Stimulated activated CD8-positive, alpha-beta memory T cell treated with anti-CD3 and anti-CD28 coated beads, Interleukin-4, amount 100 ng/mL, for 4 hours (primary cell): ENCODE data around the gene TEK.

Experiments
- DNase-seq, 2 donors: peaks; one replicate each; pipeline ENCODE4 v3.0.0-alpha.2; 2020; ENCODE audit warnings: low read depth in 2 of 2, low spot score in 1 of 2

Gene TEK

DNA sequence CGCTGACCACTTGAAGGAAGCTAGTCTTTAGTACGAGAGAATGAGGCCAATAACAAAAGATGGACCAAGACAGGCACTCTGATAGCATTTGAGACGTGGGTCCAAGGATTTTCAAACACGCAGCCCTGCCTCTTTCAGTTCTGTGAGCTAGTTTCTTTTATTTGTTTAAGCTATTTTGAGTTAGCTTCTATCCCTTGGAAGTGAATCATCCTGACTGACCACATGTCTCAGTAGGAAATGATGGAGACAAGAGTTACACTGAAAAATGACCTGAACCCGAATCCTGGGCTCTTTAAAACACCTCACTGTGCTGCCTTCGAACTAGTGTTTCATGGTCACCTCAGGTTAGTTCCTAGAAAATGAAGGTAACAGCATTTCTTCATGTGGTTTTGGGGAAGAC lies 9.9 kb downstream of the TEK start:
- no peak for DNase-seq

DNA sequence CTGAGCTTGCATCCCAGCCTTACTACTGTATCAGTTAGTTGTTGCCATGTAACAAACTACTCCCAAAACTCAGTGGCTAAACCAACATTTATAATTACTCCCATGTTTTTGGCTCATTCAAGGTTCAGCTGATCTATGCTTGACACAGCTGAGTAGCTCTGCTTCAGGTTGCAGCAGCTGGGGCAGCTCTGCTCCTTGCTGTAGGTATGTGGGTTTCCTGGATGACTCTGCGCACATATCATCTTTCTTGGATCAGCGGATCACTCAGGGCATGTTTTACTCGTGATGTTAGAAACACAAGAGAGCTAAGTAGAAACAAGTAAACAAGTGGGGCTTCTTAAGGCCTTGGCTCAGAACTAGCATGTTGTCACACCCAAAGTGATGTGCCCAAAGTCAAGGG lies 15.1 kb downstream of the TEK start:
- no peak for DNase-seq

DNA sequence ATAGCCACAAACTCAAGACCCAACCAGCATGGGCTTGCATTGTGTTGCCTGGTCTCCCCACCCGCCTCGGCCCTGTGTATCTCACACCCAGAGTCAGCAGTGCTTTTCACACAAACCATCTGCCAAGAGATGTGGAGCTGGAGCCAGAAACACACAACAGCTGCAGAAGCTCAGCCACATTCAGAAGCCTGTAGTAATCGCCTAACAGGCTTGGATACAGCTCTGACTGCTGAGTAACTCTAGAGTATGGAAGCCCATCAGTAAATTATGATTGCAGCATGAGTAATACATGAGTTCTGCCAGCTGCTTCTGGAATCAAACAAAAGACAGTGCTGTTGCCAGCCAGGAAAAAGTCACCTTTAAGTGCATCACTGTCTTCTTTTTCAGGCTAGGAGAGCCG lies 16.0 kb downstream of the TEK start:
- DNase-seq: no peak

DNA sequence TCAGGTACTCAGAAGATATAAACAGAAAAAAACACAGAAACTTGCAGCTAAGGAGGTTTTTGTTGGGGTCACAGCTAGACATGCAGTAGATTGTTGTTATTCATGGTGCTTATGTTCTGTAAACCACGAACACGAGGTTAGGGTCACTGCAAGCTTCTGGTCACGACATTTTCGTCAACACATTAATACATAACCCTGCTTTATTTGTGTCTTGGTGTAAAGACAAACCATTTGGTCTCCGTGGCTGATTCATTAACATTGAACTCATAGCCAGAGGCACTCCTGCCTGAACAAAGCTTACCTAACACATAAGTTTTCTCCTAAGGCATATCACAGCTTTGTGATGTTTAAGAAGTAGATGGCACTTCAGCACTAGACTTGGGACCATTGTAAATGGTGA lies 16.9 kb downstream of the TEK start:
- no peak for DNase-seq

DNA sequence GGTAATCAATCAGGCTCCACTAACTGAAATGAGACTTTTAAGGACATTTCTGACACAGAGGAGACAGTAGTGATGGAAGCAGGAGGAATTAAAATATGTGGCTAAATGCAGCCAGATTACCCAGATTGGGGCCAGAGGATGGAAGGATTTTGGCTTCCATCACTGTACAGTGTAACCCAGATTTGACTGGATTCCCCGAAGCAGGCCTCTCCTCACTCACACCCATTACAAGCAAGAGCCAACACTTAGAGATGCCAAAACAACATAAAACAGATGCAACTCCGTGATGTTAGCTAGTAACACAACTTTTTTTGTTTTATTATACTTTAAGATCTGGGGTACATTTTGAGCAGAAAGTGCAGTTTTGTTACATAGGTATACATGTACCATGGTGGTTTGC lies 17.6 kb downstream of the TEK start:
- DNase-seq: no peak

DNA sequence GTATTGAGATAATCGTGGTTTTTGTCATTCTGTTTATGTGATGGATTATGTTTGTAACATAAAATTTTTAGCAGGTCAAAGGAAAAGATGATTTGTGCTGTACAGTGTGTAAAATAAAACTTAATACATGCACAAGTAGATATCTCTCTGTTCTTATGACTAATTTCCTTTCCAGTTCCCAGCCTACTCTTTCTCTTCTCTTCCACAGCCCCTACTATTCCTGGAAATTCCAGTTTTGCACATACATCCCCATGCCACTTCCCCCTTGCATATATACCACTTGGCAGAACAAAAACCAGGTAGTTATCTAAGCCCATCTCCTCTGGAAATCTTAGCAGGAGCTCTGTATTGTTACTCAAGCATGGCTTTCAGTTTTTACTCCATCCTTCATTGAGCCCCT lies 20.2 kb downstream of the TEK start:
- no peak for DNase-seq

DNA sequence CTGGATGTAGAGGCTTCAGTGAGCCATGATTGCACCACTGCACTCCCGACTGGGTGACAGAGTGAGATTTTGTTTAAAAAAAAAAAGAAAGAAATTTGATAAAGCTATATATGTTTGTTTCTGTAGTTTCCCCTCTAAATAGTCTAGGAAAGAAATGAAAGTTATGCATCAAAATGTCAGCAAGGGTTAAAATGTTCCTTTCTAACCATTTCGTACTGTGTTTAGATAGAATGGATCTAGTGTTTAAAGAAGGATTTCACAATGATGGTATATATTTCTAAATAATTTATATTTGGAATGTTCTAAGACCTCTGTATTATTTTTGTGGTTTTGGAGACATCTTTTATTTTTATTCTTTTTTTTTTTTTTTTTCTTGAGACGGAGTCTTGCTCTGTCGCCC lies 22.7 kb downstream of the TEK start:
- DNase-seq: no peak

DNA sequence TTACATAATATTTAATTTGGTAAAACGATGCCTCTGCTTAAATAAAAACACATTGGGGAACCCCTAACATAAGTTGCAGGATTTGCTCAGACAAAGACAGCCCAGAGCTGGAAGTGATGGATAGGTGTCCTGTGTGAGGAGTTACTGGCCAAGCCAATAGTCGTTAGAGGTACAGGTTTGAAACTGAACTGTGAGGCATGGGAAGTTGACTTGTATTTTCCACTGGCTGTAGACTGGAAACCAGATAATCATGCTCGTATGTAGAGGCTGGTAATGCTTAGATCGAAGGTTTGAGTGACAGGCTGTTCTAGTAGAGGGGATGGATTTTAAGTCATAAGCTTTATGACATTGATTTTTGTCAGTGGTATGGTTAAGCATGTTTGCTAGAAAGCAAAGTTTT lies 24.8 kb downstream of the TEK start:
- no peak for DNase-seq

DNA sequence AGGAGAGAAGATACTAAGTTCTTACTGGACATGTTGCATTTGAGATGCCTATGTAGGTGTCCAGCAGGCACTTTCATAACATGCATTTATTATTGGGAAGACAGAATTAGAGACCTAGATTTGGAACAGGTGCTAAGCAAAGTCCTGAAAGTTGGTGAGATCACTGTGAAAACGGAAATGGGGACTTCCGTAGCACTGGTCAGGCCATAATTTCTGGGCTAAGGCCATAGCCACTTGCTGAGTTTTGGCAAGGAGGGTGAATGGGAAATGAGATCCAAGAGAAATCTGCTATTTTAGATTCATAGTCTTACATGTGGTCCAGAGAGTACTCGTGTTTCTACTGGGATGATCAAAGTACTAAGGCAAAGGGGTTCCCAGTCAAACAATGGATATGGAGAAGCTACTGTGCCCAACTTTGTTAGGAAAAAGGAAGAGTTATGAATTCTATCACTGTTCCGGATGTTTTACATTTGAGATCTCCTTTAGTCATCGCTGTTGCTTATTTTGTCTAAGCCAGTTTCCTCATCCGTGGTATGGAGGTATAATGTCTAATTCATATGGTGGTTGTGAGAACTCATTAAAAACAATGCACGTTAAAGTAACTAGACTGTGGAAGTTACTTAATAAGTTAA lies 33.4 kb downstream of the TEK start:
- no peak for DNase-seq

DNA sequence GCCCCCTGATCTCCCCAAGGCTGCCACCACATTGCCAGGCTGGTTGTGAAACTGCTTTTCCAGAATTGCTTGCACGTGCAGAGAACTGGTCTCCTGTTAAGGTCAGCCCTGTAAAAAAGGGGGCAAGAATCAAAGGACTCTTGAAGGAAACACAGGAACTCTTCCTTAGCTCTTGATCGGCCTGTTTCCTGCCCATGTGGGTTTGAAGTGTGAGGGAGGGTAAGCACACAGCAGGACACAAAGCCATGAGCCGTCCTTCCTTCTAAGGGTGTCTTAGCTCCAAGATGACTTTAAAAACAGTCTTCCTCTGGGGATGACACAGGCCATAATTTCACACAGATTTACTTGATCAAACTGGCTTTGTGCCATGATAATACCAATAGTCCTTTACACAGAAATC lies 36.1 kb downstream of the TEK start:
- no peak for DNase-seq

DNA sequence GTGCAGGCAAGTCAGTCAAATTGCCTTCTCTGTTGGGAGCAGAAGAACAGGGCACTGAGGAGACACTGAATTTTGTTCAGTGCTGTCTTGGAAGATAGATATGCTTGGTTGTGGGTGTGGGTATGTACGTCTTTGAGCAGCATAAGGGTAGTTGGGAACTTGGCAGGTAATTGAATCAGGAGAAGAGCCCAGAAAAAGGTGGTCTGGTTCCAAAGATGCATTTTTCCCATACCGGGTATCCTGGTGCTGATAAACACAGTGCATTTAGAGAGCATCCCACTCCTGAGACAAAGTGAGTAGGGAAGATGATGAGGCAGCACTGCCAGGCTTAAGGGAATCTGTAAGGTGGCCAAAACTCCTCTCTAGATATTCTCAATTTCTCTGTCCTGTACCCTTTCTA lies 40.6 kb downstream of the TEK start:
- DNase-seq: no peak

DNA sequence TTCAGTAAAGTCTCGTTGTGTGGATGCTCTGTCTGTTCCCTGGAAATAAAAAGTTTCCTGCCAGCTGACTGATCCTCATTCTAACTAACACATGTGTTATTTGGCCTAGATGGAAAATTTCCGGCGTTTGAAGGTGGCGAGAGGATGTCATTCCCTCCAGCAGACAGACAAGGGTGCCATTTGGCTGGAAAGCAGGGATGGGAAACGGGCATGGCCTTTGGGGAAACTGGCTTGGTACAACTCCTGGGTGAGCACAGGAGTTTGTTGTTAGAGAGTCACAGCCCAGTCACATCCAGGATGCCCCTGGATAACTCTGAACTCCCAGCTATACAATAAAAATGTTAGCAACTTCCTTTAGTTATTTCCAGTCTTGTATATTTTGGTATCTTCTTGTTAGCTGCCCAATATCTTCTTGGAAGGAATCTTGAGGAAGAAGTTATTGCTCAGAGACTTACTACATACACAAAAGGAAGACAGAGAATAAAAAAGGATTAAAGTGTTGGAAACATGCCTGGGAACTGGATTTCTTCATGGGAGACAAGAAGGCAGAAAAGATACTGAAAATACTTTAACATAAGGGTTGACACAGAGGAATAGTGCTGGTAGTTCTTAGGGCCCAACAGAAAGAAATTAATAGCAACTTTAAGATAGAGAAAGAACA lies 41.9 kb downstream of the TEK start:
- DNase-seq: no peak

DNA sequence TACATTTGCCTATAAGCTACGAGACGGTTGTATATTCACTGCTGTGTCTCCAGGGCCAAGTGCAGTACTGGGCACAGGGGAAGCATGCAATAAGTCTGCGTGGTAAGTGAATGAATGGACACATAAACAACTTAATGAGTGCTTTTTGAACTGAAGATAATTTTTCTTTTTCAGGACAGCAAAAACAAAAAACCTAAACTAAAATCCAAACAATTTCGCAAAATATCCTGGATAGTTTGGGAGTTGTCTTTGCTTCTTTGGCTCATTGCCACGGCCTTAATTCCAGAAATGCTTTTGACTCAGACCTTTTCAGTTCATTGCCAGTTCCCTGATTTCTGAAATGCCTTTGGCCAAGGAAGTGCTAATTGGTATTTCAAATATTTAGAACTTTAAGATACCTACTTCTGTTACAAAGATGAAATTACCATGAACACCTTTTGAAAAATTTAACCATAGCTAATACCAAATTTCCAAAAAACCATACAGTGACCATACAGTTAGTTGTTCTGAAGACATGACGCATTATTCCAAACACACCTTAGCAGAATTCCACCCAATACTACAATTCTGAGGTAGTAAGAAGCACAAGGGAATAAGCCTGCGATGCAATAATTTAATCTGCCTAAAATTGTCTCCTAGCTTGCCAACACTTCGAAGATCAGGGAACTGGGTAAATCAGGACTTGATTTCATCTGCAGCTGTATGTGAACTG lies 42.8 kb downstream of the TEK start:
- DNase-seq: no peak

DNA sequence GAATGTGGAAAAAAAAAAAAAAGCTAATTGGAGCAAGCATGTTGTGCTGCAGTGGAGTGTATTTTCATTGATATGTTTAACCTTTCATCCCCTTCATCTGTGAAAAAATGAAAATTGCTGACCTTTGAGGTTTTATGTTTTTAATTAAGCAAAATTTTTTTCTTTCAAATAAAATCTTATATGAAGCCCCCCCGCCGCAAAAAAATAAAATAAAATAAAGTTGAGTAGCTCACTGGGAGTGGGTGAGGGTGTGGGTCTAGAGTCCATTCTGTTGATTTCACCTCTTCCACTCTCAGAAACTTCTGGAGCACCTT lies 43.3 kb downstream of the TEK start:
- DNase-seq: no peak

DNA sequence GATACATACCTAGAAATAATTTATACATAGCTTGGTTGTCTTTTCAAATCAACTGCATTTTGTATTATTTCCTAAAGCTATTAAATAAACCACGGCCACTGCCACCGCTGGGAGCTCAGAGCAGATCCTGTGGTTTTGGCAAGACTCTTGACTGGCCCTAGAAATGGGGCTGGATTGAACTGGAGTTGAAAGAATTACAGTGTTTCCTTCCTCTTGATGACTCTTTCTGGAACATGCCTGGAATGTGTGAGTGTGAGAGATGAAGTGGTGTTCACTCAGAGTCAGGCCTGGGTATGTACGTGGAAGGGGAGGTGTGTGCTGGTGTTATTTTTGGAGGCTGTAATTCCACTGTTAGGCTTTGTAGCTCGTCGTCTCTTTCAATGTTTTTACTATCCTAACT lies 45.9 kb downstream of the TEK start:
- DNase-seq: no peak

DNA sequence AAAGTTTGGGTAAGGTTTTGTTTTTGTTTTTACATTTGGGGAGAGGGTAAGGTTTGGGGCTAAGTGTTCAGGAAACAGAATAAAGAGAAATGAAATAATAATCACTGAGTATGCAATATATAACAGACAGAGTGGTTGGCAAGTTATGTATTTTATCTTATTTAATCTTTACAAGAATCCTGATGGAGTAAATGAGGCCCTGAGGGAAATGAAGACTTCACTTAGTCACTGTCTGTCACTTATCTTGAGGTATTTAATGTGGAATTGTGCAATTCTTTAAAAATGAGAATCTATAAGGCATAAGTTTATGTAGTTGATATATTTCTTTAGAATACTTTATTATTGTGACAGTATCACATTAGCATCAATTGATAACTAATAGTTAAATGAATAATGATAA lies 48.1 kb downstream of the TEK start:
- DNase-seq: no peak

DNA sequence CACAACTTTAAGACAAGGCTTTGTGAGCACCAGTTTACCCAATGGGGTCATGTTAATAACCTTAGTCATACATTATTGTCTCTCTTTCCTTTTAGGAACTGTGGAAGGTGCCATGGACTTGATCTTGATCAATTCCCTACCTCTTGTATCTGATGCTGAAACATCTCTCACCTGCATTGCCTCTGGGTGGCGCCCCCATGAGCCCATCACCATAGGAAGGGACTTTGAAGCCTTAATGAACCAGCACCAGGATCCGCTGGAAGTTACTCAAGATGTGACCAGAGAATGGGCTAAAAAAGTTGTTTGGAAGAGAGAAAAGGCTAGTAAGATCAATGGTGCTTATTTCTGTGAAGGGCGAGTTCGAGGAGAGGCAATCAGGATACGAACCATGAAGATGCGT lies 48.7 kb downstream of the TEK start:
- no peak for DNase-seq

DNA sequence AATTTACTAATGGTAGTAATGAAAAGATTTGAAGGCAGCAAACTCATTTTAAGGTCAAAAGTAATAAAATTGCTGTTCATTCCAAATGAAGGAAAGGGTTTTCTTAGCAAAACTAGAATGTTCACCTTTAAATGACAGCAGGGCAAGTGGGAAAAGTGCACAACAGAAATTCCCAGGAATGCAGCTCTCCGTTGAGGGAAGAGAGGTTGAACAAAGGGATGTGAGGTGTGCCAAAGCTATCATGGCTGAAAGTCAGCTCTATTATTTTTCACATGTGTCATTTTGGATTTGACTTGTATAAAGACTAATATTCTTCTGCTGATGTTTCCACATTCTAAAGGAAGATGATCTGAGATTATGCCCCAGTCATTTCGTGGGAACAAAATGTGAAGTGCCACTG lies 51.6 kb downstream of the TEK start:
- DNase-seq: no peak

DNA sequence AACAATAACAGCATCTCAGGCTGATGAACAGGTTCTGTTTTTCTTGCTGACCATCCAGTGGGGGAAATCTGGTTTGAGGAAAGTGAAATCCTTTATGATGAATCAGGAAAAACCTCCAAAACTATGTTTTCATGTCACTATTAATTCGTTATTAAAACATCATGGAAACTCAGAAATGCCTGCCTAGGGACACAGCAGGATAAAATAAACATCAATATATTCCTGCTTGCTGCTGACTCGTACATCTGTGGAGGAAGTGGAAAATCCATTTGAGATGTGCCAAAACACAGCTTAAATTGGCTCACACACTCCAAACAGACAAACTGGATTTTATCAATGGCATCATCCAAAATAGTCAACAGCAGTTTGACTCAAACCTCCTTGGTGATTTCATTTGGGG lies 53.0 kb downstream of the TEK start:
- no peak for DNase-seq

DNA sequence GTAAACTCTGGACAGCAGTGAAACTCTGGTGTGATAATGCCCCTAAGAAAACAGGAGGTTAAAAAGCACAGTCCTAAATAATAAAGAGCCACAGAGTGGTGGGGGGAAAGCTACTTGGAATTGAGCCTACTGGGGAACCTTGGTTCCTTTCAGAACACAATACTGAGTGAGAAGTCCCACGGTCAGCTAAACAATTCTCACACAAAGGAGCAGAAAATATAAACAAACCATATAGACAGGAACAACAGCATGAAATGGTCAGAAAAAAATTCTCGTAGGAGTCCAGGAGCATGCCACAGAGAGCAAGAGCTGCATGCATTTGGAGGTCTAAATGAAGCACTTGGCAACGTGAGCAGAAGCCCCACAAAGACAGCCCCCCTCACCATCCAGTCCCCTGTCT lies 56.0 kb downstream of the TEK start:
- no peak for DNase-seq

DNA sequence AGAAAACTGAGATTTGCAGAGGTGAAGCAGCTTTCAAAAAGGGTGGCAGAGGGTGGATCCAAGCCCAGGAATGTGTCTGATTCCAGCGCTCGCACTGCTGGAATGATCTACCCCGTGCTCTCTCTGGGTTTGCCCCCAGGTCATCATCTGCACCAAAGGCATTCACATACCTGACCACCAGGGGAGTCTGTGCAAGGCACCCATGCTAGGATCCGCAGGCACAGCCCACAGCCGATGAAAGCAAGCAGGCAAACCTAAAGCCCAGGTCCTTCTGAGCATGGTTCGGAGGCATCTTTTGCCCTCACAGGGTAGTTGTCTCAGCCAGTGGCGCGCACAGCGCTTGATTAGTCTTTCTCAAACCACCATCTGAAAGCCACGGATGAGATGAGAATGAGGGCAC lies 56.6 kb downstream of the TEK start:
- DNase-seq: no peak

DNA sequence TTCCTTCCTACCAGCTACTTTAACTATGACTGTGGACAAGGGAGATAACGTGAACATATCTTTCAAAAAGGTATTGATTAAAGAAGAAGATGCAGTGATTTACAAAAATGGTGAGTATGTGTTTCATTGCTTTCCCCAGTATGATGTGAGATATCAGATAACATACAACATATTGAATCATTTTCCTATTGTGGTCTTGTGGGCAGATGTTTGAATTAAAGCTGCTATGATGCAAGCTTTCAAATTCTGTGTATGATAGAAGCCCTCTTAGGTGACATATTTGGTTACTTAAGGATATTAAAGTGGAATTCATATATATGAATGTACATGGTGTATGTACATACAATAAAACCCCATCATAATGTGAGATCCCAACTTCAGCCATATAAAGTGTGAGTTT lies 59.5 kb downstream of the TEK start:
- DNase-seq: no peak

DNA sequence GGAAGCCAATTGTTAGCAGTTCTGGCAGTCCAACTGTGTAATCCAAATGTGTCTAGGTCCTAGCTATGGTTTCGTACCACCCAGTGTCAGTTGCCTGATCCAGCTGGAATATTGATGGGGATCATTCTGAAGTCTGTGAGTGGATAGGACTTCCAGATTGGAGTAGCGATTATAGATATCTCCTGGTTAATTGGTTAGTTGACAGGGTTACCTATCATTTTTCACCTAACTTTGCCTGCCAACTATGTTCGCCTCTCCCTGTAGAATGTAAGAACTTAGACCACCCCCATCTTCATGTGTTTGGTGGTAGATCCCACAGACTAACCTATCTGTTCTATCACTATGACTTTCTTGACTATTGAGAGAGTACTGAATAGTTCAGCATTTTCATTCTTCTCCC lies 59.9 kb downstream of the TEK start:
- DNase-seq: no peak
